ENCODE data around the gene OR1D5.
"Not testable (repeated sequence)": the region's sequence is repeated elsewhere in the genome, so short reads cannot be mapped to it uniquely, and the experiment has no call there.

The OR1D5 gene

GRCh38 chr17:3032258-3033247 is 30.9 kb downstream of the OR1D5 start:
- no peak for DNase-seq (ENCODE audit: low spot score)
- TF ChIP-seq CTCF (IDR thresholded peaks at IDR 0.05; ENCODE audit: borderline replicate concordance, control extremely low read depth, extremely low read depth, insufficient read depth, missing control alignments), result no peak
- in situ Hi-C loops (cut with MboI; ENCODE audit: low sequenced_read_pairs, unreplicated experiment), result loop anchor here (25.0 kb wide), 1 partner anchor 605 kb away; the partner anchor contains the start of genes CTNS and SHPK

DNA sequence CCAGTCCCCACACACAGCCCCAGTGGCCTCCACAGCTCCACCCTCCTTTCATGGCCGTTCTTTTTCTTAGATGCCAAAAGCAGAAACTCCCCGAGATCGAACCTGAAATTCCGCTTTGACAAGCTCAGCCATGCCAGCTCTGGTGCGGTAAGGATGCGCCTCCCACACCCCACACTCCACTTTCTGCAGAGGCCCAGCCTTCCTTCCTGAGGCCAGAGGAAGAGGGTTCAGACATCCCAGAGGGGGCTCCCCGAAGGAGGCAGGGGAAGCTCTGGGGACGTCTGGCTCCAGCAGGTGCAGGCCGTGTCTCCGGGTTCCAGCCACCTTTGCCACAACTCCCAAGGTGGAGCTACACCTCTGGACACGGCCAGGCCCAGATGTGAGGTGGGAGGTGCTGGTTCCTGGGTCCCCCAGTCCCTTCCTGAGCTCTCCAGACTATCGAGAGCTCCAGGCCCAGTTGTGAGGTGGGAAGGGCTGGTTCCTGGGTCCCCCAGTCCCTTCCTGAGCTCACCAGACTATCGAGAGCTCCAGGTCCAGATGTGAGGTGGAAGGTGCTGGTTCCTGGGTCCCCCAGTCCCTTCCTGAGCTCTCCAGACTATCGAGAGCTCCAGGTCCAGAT is 32.4 kb downstream of the OR1D5 start:
- in situ Hi-C loops (cut with MboI; ENCODE audit: low sequenced_read_pairs, unreplicated experiment), result loop anchor here (25.0 kb wide), 1 partner anchor 606 kb away; the partner anchor contains the start of genes CTNS and SHPK
- DNase-seq (ENCODE audit: low spot score), result not testable (repeated sequence)

DNA sequence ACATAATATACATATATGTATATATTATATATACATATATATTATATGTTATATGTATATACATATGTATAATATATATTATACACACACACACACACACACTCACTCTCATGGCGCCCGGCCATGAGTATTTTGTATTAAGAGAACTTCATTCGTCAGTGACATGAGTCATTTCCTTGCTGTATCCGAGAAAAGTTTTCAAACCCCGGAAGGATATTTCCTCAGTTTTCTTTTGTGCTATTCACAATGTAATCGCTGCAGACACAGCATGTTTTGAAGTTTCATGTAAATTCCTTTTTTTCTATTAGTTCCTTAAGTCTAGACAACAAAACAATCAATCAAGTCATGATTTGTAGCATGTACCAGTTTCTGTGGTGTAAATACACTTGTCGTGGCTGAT is 33.3 kb downstream of the OR1D5 start:
- TF ChIP-seq CTCF (IDR thresholded peaks at IDR 0.05; ENCODE audit: borderline replicate concordance, control extremely low read depth, extremely low read depth, insufficient read depth, missing control alignments), result no peak
- DNase-seq (ENCODE audit: low spot score), result no peak
- in situ Hi-C loops (cut with MboI; ENCODE audit: low sequenced_read_pairs, unreplicated experiment), result loop anchor here (25.0 kb wide), 1 partner anchor 607 kb away; the partner anchor contains the start of genes CTNS and SHPK

DNA sequence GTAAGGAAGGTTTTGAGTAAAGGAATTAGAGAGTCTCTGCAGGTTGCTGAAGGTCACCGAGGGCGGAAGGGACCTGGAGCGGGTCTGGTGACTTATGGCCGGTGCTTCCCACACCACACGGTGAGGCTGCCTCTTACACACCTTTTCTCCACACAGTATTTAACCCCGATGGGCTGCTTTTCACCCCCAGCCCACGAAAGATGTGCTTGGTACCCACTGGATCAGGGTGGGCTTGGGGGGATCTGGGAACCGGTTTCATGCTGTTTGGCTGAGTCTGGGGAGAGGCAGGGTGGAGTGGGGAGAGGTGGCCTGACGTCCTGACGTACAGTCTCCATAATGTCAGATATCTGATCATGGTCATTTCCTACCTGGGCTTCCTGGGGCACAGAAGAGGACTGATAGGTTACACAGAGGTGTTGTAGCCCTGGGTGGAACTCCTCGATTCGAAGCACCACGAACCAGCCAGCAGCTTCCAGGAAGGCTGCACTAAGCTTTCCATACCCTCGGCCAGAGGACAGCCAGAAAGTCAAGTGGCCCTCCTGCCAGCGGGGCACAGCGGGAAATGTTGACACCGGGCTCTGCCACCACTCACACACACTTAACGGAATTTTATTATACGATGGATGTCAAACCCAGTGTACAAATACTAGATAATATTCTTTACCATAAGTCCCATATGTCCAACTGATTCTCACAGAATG is 34.0 kb downstream of the OR1D5 start:
- in situ Hi-C loops (cut with MboI; ENCODE audit: low sequenced_read_pairs, unreplicated experiment), result loop anchor here (25.0 kb wide), 1 partner anchor 608 kb away; the partner anchor contains the start of genes CTNS and SHPK
- TF ChIP-seq CTCF (IDR thresholded peaks at IDR 0.05; ENCODE audit: borderline replicate concordance, control extremely low read depth, extremely low read depth, insufficient read depth, missing control alignments), result no peak
- DNase-seq (ENCODE audit: low spot score), result no peak

- in situ Hi-C loops (cut with MboI; ENCODE audit: low sequenced_read_pairs, unreplicated experiment), result loop anchor here (25.0 kb wide), 1 partner anchor 609 kb away; the partner anchor contains the start of genes CTNS and SHPK
- no peak for DNase-seq (ENCODE audit: low spot score)
- TF ChIP-seq CTCF (IDR thresholded peaks at IDR 0.05; ENCODE audit: borderline replicate concordance, control extremely low read depth, extremely low read depth, insufficient read depth, missing control alignments), result no peak
Observed at GRCh38 chr17:3027786-3028532, 35.4 kb downstream of the OR1D5 start.

GRCh38 chr17:3026856-3027751 is 36.3 kb downstream of the OR1D5 start:
- in situ Hi-C loops (cut with MboI; ENCODE audit: low sequenced_read_pairs, unreplicated experiment), result loop anchor here (25.0 kb wide), 1 partner anchor 610 kb away; the partner anchor contains the start of genes CTNS and SHPK

More at GRCh38 chr17:3026856-3027751, 36.3 kb downstream of the OR1D5 start:
- no peak for TF ChIP-seq CTCF (IDR thresholded peaks at IDR 0.05; ENCODE audit: borderline replicate concordance, control extremely low read depth, extremely low read depth, insufficient read depth, missing control alignments)
- no peak for DNase-seq (ENCODE audit: low spot score)

All from GM13976 (cell line).